Measurements from ENCODE around the gene KLHL42. TPM values are rescaled to one million over a fixed set of nuclear protein-coding genes. Genes with fewer than 3 reads are reported as not detected.

KLHL42 gene
- total RNA-seq, 2 experiments from 2014 or later: 12.8 to 13.2 TPM

DNA sequence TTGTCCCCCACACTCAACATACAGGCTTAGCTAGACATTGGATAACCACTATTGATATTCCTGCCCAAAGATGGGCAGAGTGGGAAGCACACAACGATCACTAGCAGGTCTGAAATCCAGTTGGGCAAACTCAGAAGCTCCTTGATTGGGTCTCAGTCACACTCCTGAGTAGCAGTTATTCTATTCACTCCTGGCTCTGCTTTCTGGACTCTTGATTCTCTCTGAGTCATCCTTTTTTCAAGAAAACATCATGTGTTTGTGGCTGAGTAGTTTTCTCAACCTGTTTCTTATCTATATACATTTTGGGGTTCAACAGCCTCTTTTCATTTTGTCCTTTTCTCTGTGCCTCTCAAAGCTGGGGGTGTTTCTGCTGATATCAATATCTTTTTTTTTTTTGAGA lies 46.0 kb downstream of the KLHL42 start:
- intact Hi-C loops (cut with DNase I, micrococcal nuclease): loop anchor here in 1 of 2 experiments (10.0 kb wide), 1 partner anchor 369 kb away; the partner anchor contains the start of gene CCDC91
- Mint-ChIP-seq H3K9me3 (no peaks in the 10 kb centered on the region), H3K27me3 (no peaks in the 10 kb centered on the region), H3K27ac (no peak overlapping the region), H3K4me1 (ENCODE audit: low read depth) (peaks cover 29% of the 10 kb centered on the region), H3K36me3 (ENCODE audit: low read depth) (no peaks in the 10 kb centered on the region), H3K4me3 (no peak overlapping the region)
- Histone ChIP-seq H3K27ac (ENCODE audit: low read depth in 1 of 2, low read length in 2 of 2) (no peak overlapping the region), H3K9me3 (ENCODE audit: control insufficient read depth in 1 of 2, insufficient read depth in 1 of 2, low read length in 2 of 2) (no peaks in the 10 kb centered on the region), H3K27me3 (ENCODE audit: control insufficient read depth in 1 of 2, insufficient read depth in 2 of 2, low read length in 2 of 2) (no peaks in the 10 kb centered on the region), H3K4me3 (ENCODE audit: low read length) (no peak overlapping the region), H3K36me3 (ENCODE audit: insufficient read depth, low read length) (no peaks in the 10 kb centered on the region), H3K4me1 (ENCODE audit: insufficient read depth, low read length) (peaks cover 13% of the 10 kb centered on the region)
- POLR2A ChIA-PET: no interaction called here
- TF ChIP-seq, protein P1, sequence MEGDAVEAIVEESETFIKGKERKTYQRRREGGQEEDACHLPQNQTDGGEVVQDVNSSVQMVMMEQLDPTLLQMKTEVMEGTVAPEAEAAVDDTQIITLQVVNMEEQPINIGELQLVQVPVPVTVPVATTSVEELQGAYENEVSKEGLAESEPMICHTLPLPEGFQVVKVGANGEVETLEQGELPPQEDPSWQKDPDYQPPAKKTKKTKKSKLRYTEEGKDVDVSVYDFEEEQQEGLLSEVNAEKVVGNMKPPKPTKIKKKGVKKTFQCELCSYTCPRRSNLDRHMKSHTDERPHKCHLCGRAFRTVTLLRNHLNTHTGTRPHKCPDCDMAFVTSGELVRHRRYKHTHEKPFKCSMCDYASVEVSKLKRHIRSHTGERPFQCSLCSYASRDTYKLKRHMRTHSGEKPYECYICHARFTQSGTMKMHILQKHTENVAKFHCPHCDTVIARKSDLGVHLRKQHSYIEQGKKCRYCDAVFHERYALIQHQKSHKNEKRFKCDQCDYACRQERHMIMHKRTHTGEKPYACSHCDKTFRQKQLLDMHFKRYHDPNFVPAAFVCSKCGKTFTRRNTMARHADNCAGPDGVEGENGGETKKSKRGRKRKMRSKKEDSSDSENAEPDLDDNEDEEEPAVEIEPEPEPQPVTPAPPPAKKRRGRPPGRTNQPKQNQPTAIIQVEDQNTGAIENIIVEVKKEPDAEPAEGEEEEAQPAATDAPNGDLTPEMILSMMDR (IDR thresholded peaks at IDR 0.05): no peak
- ATAC-seq (ENCODE audit: poor library complexity) (no peak), DNase-seq (no peak)
- CTCF ChIA-PET: no interaction called here

DNA sequence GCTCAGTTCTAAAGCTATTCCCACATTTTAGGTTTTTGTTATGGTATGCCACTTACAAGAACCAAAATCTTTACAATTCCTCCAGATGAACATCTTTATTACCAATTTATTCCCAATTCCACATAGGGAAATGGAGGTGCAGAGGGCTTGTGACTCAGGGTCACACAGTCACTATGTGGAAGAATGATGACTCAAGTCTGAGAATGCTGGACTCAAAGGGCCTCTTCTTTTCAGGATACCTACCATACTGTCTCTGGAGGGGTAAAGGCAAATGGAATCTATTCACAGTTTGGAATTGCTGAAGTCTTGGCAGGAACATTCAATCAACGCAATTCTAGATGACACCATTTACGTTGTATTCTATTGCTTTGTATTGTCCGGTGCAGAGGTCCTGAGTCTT lies 48.2 kb downstream of the KLHL42 start:
- Histone ChIP-seq H3K36me3 (ENCODE audit: insufficient read depth, low read length) (no peaks in the 10 kb centered on the region), H3K4me1 (ENCODE audit: insufficient read depth, low read length) (no peaks in the 10 kb centered on the region), H3K27ac (ENCODE audit: low read depth in 1 of 2, low read length in 2 of 2) (no peak overlapping the region), H3K4me3 (ENCODE audit: low read length) (no peak overlapping the region), H3K27me3 (ENCODE audit: control insufficient read depth in 1 of 2, insufficient read depth in 2 of 2, low read length in 2 of 2) (no peaks in the 10 kb centered on the region), H3K9me3 (ENCODE audit: control insufficient read depth in 1 of 2, insufficient read depth in 1 of 2, low read length in 2 of 2) (no peaks in the 10 kb centered on the region)
- Mint-ChIP-seq H3K9me3 (no peaks in the 10 kb centered on the region), H3K4me1 (ENCODE audit: low read depth) (peaks cover 8% of the 10 kb centered on the region), H3K36me3 (ENCODE audit: low read depth) (no peaks in the 10 kb centered on the region), H3K4me3 (no peak overlapping the region), H3K27ac (no peak overlapping the region), H3K27me3 (no peaks in the 10 kb centered on the region)
- DNase-seq (no peak), ATAC-seq (ENCODE audit: poor library complexity) (no peak)
- intact Hi-C loops (cut with DNase I, micrococcal nuclease): loop anchor here in 1 of 2 experiments (10.0 kb wide), 1 partner anchor 367 kb away; the partner anchor contains the start of gene CCDC91
- ChIA-PET CTCF (no interaction called here), POLR2A (no interaction called here)
- TF ChIP-seq, protein P1 (IDR thresholded peaks at IDR 0.05): no peak

DNA sequence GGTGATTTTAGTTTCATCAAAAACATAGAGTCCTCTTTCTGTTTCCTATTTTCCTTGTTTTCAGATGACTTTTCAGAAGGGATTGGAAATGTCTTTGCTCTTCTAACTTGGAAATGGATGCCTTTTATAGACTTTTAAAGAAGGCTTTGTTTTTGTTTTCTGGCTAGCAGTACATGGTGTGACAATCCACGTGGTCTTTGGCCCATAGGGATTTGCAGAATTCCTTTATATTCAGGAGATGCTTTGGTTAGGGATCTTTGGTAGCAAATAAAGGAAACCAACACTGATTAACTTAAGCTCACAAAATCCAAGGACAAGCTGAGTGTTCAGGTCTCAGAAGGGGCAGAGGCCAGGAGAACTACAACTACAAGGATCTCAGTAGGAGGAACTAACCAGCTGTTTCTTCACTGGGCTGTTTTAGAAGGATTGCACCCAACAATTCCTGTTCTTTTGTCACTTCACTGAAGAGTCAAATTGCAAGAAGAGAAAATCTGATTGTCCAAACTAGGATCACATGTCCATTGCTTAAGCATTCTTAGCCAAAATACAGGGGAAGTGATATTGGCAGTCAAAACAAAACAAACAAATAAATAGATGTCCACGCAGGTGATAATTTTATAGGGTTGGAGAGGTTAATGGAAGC lies 58.6 kb downstream of the KLHL42 start:
- TF ChIP-seq, protein P1 (IDR thresholded peaks at IDR 0.05): no peak
- CTCF ChIA-PET: no interaction called here
- no peak overlapping the region for H3K27ac ChIP-seq (ENCODE audit: low read depth in 1 of 2, low read length in 2 of 2)

More for the DNA sequence above, 58.6 kb downstream of the KLHL42 start:
- ATAC-seq (ENCODE audit: poor library complexity): no peak
- DNase-seq: no peak
- H3K9me3 Mint-ChIP-seq: no peaks in the 10 kb centered on the region
- no peaks in the 10 kb centered on the region for H3K27me3 Mint-ChIP-seq
- H3K4me1 ChIP-seq (ENCODE audit: insufficient read depth, low read length): no peaks in the 10 kb centered on the region
- intact Hi-C loops (cut with DNase I, micrococcal nuclease): no loop called here
- no peaks in the 10 kb centered on the region for H3K4me1 Mint-ChIP-seq (ENCODE audit: low read depth)
- no peaks in the 10 kb centered on the region for H3K36me3 Mint-ChIP-seq (ENCODE audit: low read depth)
- H3K4me3 ChIP-seq (ENCODE audit: low read length): no peak overlapping the region
- no peak overlapping the region for H3K27ac Mint-ChIP-seq
- no peaks in the 10 kb centered on the region for H3K9me3 ChIP-seq (ENCODE audit: control insufficient read depth in 1 of 2, insufficient read depth in 1 of 2, low read length in 2 of 2)
- POLR2A ChIA-PET: no interaction called here
- H3K36me3 ChIP-seq (ENCODE audit: insufficient read depth, low read length): no peaks in the 10 kb centered on the region
- H3K27me3 ChIP-seq (ENCODE audit: control insufficient read depth in 1 of 2, insufficient read depth in 2 of 2, low read length in 2 of 2): no peaks in the 10 kb centered on the region
- H3K4me3 Mint-ChIP-seq: no peak overlapping the region
